K562 (cell line): ENCODE results near the gene HOXA5. TPM values are rescaled to one million over a fixed set of nuclear protein-coding genes. Genes with fewer than 3 reads are reported as not detected.

Experiments used
- ATAC-seq: fragments of 200-7000 bp; cut with Tn5 transposase; 3 replicates; pipeline ENCODE4 v1.9.1; 2020; ENCODE audit warnings: moderate library complexity
- BruUV-seq: library from RNA; stranded (reverse); fragments of 400-500 nt; replicated peaks from 2 replicates; lab custom pipeline; 2021; lab: Mats Ljungman, UMichigan
- CTCF ChIA-PET: fragments of 300-600 bp; formaldehyde crosslinking; extraction: SDS; loops from one replicate; lab custom pipeline; 2021; ENCODE audit warnings: low intra/inter-chr PET ratio; lab: Yijun Ruan, JAX
- POLR2A ChIA-PET: fragments of 300-600, 350-650 bp; sonication (Branson Sonifier 250); formaldehyde crosslinking; extraction: SDS; loops from one replicate; lab custom pipeline; 2021; ENCODE audit warnings: antibody characterized with exemption, inconsistent platforms; lab: Yijun Ruan, JAX
- DNase-seq, 4 experiments: peaks; one replicate each; pipeline versions ENCODE4 v3.0.0 to v3.0.0-alpha.2; 2011 to 2018; ENCODE audit warnings: low spot score in 3 of 4, mixed read lengths in 3 of 4; ENCODE audit errors: extremely low read depth in 1 of 4
- FAIRE-seq: peaks from 2 replicates; lab custom pipeline; 2011; peaks lifted over from hg19 to GRCh38; lab: Jason Lieb, UNC
- H2AFZ ChIP-seq: 2 replicates; pipeline ENCODE4 v1.6.0; 2011; ENCODE audit warnings: low read depth, low read length, control low read depth, inconsistent platforms
- H3K27ac ChIP-seq: fragments of 200-600 bp; 3 replicates; pipeline ENCODE4 v1.8.0; 2011; ENCODE audit warnings: low read depth, mild to moderate bottlenecking, control low read depth, inconsistent platforms, low read length, moderate library complexity, mixed read lengths; ENCODE audit errors: extremely low read depth
- H3K27me3 ChIP-seq, 2 experiments: fragments of 300-600 bp in 1 of 2; 2 replicates in 1 of 2; 3 replicates in 1 of 2; pipeline versions ENCODE4 v1.6.0 to v1.8.0; 2011; ENCODE audit warnings: inconsistent platforms in 2 of 2, low read length in 2 of 2, mild to moderate bottlenecking in 1 of 2, mixed read lengths in 1 of 2, moderate library complexity in 1 of 2; ENCODE audit not compliant: control insufficient read depth in 2 of 2, insufficient read depth in 2 of 2
- H3K36me3 ChIP-seq: fragments of 300-600 bp; 3 replicates; pipeline ENCODE4 v1.8.0; 2011; ENCODE audit warnings: mild to moderate bottlenecking, low read length, inconsistent platforms; ENCODE audit not compliant: control insufficient read depth, insufficient read depth
- H3K4me1 ChIP-seq, 2 experiments: fragments of 200-600 bp in 1 of 2; replicated peaks in 1 of 2; 2 replicates in 1 of 2; 3 replicates in 1 of 2; pipeline versions ENCODE4 v1.5.1 to v1.8.0; 2011; ENCODE audit warnings: inconsistent platforms in 2 of 2, low read length in 2 of 2, mild to moderate bottlenecking in 1 of 2, mixed read lengths in 1 of 2, moderate library complexity in 1 of 2; ENCODE audit not compliant: control insufficient read depth in 2 of 2, insufficient read depth in 2 of 2
- H3K4me2 ChIP-seq: 2 replicates; pipeline ENCODE4 v1.6.1; 2011; ENCODE audit warnings: low read length, control low read depth, inconsistent platforms, mixed read lengths; ENCODE audit not compliant: insufficient read depth
- H3K4me3 ChIP-seq: fragments of 200-600 bp; sonication (generic), shearing (Covaris generic); 2 replicates; pipeline ENCODE4 v1.5.1; 2016; ENCODE audit warnings: control low read depth, inconsistent platforms
- H3K79me2 ChIP-seq: fragments of 200-600 bp; 3 replicates; pipeline ENCODE4 v1.8.0; 2011; ENCODE audit warnings: low read length, inconsistent platforms; ENCODE audit not compliant: control insufficient read depth, insufficient read depth
- H3K9ac ChIP-seq, 2 experiments: 2 replicates each; pipeline versions ENCODE4 v1.6.0 to v1.6.1; 2011; ENCODE audit warnings: low read depth in 2 of 2, low read length in 2 of 2, control low read depth in 1 of 2, inconsistent platforms in 1 of 2, mild to moderate bottlenecking in 1 of 2, mixed read lengths in 1 of 2; ENCODE audit not compliant: insufficient read depth in 1 of 2
- H3K9me1 ChIP-seq: one replicate; pipeline ENCODE4 v1.6.0; 2011; ENCODE audit warnings: inconsistent platforms, mild to moderate bottlenecking, low read length, moderate library complexity; ENCODE audit not compliant: control insufficient read depth, insufficient read depth
- H3K9me3 ChIP-seq: replicated peaks from 2 replicates; pipeline ENCODE4 v1.5.1; 2011; ENCODE audit warnings: low read depth, low read length, inconsistent platforms; ENCODE audit not compliant: control insufficient read depth, insufficient read depth
- H4K20me1 ChIP-seq: replicated peaks from 2 replicates; pipeline ENCODE4 v1.6.1; 2011; ENCODE audit warnings: low read length, inconsistent platforms, mixed read lengths; ENCODE audit not compliant: control insufficient read depth, insufficient read depth
- CBFA2T2 ChIP-seq: fragments of 450-650 bp; conservative IDR thresholded peaks from 2 replicates; pipeline ENCODE4 v1.6.1; 2017; ENCODE audit warnings: mild to moderate bottlenecking
- E2F8 ChIP-seq: fragments of 450-650 bp; IDR thresholded peaks from 2 replicates; pipeline ENCODE4 v1.7.1; 2018; ENCODE audit warnings: mild to moderate bottlenecking, low read depth; ENCODE audit not compliant: partially characterized antibody
- ELF2 ChIP-seq: fragments of 250-450 bp; sonication (Bioruptor Pico); IDR thresholded peaks from 2 replicates; pipeline ENCODE4 v1.5.0; 2021; ENCODE audit warnings: mild to moderate bottlenecking
- ESRRB ChIP-seq: fragments of 250-450 bp; sonication (Bioruptor Pico); IDR thresholded peaks from 2 replicates; pipeline ENCODE4 v1.5.0; 2020; ENCODE audit warnings: mild to moderate bottlenecking, moderate library complexity, borderline replicate concordance
- GTF2B ChIP-seq: IDR thresholded peaks from 2 replicates; pipeline ENCODE4 v1.6.1; 2011; ENCODE audit not compliant: insufficient read length; ENCODE audit errors: extremely low read depth
- IFI16 ChIP-seq: fragments of 250-450 bp; sonication (Bioruptor Pico); IDR thresholded peaks from 2 replicates; pipeline ENCODE4 v2.1.2; 2022; ENCODE audit warnings: mild to moderate bottlenecking, inconsistent platforms
- MITF ChIP-seq: IDR thresholded peaks from 2 replicates; pipeline ENCODE4 v1.6.1; 2014; ENCODE audit warnings: antibody characterized with exemption
- POLR2A ChIP-seq: fragments of 450-650 bp; conservative IDR thresholded peaks from 2 replicates; pipeline ENCODE4 v1.6.1; 2016
- TCF7L2 ChIP-seq: fragments of 150-350 bp; IDR thresholded peaks from 2 replicates; pipeline ENCODE4 v1.6.1; 2016; ENCODE audit warnings: low read depth, mild to moderate bottlenecking, low read length, moderate library complexity
- TFAP4 ChIP-seq: sonication (generic); formaldehyde crosslinking; IDR thresholded peaks from 2 replicates; pipeline ENCODE4 v1.8.0; 2022; ENCODE audit warnings: missing genetic modification reagents, mild to moderate bottlenecking, moderate library complexity, borderline replicate concordance
- ZC3H4 ChIP-seq: sonication (generic); formaldehyde crosslinking; IDR thresholded peaks from 2 replicates; pipeline ENCODE4 v1.9.0; 2021; ENCODE audit warnings: missing genetic modification reagents, borderline replicate concordance
- ZNF551 ChIP-seq: fragments of 250-450 bp; sonication (Bioruptor Pico); IDR thresholded peaks from 2 replicates; pipeline ENCODE4 v1.5.0; 2021; ENCODE audit warnings: mild to moderate bottlenecking, moderate library complexity
- WGBS: fragments of 100-300 bp; shearing (Covaris generic); methylation state at CpG from one replicate; pipeline ENCODE4 v1.1.6; 2016; ENCODE audit warnings: low coverage, mixed read lengths; ENCODE audit not compliant: insufficient coverage; ENCODE audit errors: missing lambda C conversion rate; 5-methylcytosine and 5-hydroxymethylcytosine counted together
- in situ Hi-C: fragments of 300-500 bp; cut with MboI; formaldehyde crosslinking; loops from 4 replicates; pipeline ENCODE4 v1.15.0; 2018; ENCODE audit warnings: inconsistent platforms, mixed read lengths
- intact Hi-C: fragments of 100-400 bp; cut with micrococcal nuclease; formaldehyde crosslinking; loops from 2 replicates; pipeline ENCODE4 v1.14.2; 2022
- polyA plus RNA-seq, 8 experiments: library from polyadenylated mRNA; depleted of rRNA in 4 of 8; stranded (reverse) in 5 of 8; unstranded in 3 of 8; fragments of >200 nt; fragmentation: Nextera tagmentation in 2 of 8; fragmentation: Illumina TruSeq in 1 of 8; extraction: Ambion mirVana in 2 of 8; extraction: Trizol in 1 of 8; gene quantifications; 2 replicates each; pipeline versions ENCODE4 v1.2.1 to v1.2.3, GENCODE V29; 2011 to 2014; ENCODE audit warnings: inconsistent platforms in 1 of 8, missing spikeins in 1 of 8
- total RNA-seq, 7 experiments: library from RNA; depleted of rRNA in 6 of 7; stranded (reverse); fragments of >200 nt in 6 of 7; fragmentation: Illumina TruSeq in 2 of 7; extraction: Trizol in 2 of 7; gene quantifications; 2 replicates each; pipeline versions ENCODE4 v1.2.1 to v1.2.3, GENCODE V29; 2011 to 2021; ENCODE audit warnings: low replicate concordance in 1 of 7

HOXA5 gene
- total and polyA plus RNA-seq, 9 of the 15 experiments (the other 6 are each of a cell fraction or from before 2014, with no cell fraction given), result 0.13 TPM; not detected in 8

- 23% methylated on average over 37 of the region's 38 CpGs for WGBS
- FAIRE-seq, result no peak
These were observed 44.7 kb downstream of the HOXA5 start for GRCh38 chr7:27098578-27099451.

More at GRCh38 chr7:27098578-27099451, 44.7 kb downstream of the HOXA5 start:
- H3K27me3 ChIP-seq, result peaks cover 60 to 81% of the 10 kb centered on the region in 2 experiments
- ATAC-seq, result no peak
- no peak overlapping the region for H3K4me3 ChIP-seq
- no peaks in the 10 kb centered on the region for H3K9me3 ChIP-seq
- intact Hi-C loops, result no loop called here
- no peaks in the 10 kb centered on the region for H3K79me2 ChIP-seq
- no peak for DNase-seq
- H3K9me1 ChIP-seq, result no peaks in the 10 kb centered on the region
- no peak overlapping the region for H3K9ac ChIP-seq
- no peaks in the 10 kb centered on the region for H4K20me1 ChIP-seq
- no peak overlapping the region for H2AFZ ChIP-seq
- TF ChIP-seq ZC3H4 (CRISPR knock-in tag) (no peak), CBFA2T2 (no peak), IFI16 (CRISPR knock-in tag) (no peak), TCF7L2 (no peak), E2F8 (no peak), POLR2A (no peak), ZNF551 (CRISPR knock-in tag) (no peak), GTF2B (no peak), ESRRB (no peak), ELF2 (CRISPR knock-in tag) (no peak), TFAP4 (CRISPR knock-in tag) (no peak), MITF (no peak)
- CTCF ChIA-PET, result no interaction called here
- in situ Hi-C loops, result no loop called here
- no peaks in the 10 kb centered on the region for H3K36me3 ChIP-seq
- no peak overlapping the region for H3K27ac ChIP-seq
- no peak overlapping the region for H3K4me2 ChIP-seq
- BruUV-seq, result no TSS peak
- peaks cover 0 to 17% of the 10 kb centered on the region in 2 experiments; a peak in 2 of 5 replicates for H3K4me1 ChIP-seq
- POLR2A ChIA-PET, result interaction anchor here (0.6 kb wide), 1 partner anchor 1176 kb away, joined by 3 read pairs; no protein-coding TSS in a partner anchor
